Chondrocyte (in vitro differentiated cells): Measurements from ENCODE around the gene ILF2. TPM values are rescaled to one million over a fixed set of nuclear protein-coding genes. Genes with fewer than 3 reads are reported as not detected.

Source experiments
- DNase-seq: peaks from one replicate; pipeline ENCODE4 v3.0.0; 2021; ENCODE audit warnings: mixed read lengths, low spot score
- H3K27ac Mint-ChIP-seq: one replicate; pipeline ENCODE4 v1.8.0; 2021; ENCODE audit warnings: mild to moderate bottlenecking, moderate library complexity, mixed read lengths; ENCODE audit not compliant: unreplicated experiment
- H3K27me3 Mint-ChIP-seq: 2 replicates; pipeline ENCODE4 v1.8.0; 2021; ENCODE audit warnings: low read depth, mixed read lengths
- H3K36me3 Mint-ChIP-seq: 2 replicates; pipeline ENCODE4 v1.8.0; 2021; ENCODE audit warnings: low read depth, mixed read lengths
- H3K4me1 Mint-ChIP-seq: 2 replicates; pipeline ENCODE4 v1.8.0; 2021; ENCODE audit warnings: low read depth, mild to moderate bottlenecking, mixed read lengths
- H3K4me3 Mint-ChIP-seq: one replicate; pipeline ENCODE4 v1.8.0; 2021; ENCODE audit warnings: mild to moderate bottlenecking, moderate library complexity, mixed read lengths; ENCODE audit not compliant: unreplicated experiment
- H3K9me3 Mint-ChIP-seq: 2 replicates; pipeline ENCODE4 v1.8.0; 2021; ENCODE audit warnings: low read depth, mixed read lengths
- total RNA-seq: library from RNA; stranded (reverse); gene quantifications from 3 replicates; pipeline ENCODE4 v1.2.1, GENCODE V29; 2021
- TF ChIP-seq, protein P1 (sequence below): fragments of 200-600 bp; sonication (generic); IDR thresholded peaks from 2 replicates; pipeline ENCODE4 v1.5.0; 2021; ENCODE audit warnings: antibody characterized with exemption, mild to moderate bottlenecking, moderate library complexity

ILF2 gene
- total RNA-seq, 1 donor from 2014 or later: 122 TPM

DNA sequence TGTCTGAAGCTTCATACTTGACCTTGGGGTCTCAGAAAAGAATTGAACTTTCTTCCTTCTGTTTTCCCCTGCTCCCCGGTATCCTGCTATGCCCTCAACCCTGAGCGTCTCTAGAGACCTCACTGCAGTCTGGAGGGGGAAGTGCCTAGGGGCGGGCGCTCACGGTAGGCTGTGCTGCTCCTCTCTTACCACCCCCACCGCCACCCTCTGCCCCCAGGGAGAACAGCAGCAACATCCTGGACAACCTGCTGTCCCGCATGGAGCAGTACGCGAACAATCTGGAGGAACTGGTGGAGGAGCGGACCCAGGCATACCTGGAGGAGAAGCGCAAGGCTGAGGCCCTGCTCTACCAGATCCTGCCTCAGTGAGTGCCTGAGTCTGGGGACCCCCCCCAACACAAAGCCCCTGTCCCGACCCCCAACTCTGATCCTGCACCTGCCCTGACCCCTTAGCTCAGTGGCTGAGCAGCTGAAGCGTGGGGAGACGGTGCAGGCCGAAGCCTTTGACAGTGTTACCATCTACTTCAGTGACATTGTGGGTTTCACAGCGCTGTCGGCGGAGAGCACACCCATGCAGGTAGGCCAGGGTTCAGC lies 18.0 kb upstream of the ILF2 start:
- TF ChIP-seq, protein P1, sequence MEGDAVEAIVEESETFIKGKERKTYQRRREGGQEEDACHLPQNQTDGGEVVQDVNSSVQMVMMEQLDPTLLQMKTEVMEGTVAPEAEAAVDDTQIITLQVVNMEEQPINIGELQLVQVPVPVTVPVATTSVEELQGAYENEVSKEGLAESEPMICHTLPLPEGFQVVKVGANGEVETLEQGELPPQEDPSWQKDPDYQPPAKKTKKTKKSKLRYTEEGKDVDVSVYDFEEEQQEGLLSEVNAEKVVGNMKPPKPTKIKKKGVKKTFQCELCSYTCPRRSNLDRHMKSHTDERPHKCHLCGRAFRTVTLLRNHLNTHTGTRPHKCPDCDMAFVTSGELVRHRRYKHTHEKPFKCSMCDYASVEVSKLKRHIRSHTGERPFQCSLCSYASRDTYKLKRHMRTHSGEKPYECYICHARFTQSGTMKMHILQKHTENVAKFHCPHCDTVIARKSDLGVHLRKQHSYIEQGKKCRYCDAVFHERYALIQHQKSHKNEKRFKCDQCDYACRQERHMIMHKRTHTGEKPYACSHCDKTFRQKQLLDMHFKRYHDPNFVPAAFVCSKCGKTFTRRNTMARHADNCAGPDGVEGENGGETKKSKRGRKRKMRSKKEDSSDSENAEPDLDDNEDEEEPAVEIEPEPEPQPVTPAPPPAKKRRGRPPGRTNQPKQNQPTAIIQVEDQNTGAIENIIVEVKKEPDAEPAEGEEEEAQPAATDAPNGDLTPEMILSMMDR: no peak
- Mint-ChIP-seq H3K4me3 (no peak overlapping the region), H3K36me3 (no peaks in the 10 kb centered on the region), H3K4me1 (no peaks in the 10 kb centered on the region), H3K27me3 (peaks cover 12% of the 10 kb centered on the region), H3K27ac (no peak overlapping the region), H3K9me3 (no peaks in the 10 kb centered on the region)
- no peak for DNase-seq

DNA sequence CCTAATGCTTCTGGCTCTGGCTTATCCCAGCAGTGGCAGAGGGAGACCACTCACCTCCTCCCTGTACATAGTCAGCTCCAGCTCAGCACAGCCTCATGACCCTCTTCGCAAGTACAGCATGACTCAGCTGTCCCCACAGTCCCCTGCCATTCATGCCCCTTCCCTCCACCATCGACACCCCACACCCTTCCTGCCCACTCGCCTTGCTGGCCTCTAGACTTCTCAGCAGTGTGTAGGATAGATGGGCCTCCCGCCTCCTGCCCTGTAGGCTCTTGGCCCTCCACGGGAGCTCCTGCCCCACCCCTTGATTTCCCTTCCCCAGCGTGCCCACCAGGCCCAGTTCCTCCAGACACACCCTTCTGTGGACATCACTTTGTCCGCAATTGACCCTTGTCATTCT lies 17.5 kb upstream of the ILF2 start:
- Mint-ChIP-seq H3K27me3 (peaks cover 15% of the 10 kb centered on the region), H3K4me1 (no peaks in the 10 kb centered on the region), H3K4me3 (no peak overlapping the region), H3K36me3 (no peaks in the 10 kb centered on the region), H3K27ac (no peak overlapping the region), H3K9me3 (no peaks in the 10 kb centered on the region)
- TF ChIP-seq, protein P1: no peak
- DNase-seq: no peak

DNA sequence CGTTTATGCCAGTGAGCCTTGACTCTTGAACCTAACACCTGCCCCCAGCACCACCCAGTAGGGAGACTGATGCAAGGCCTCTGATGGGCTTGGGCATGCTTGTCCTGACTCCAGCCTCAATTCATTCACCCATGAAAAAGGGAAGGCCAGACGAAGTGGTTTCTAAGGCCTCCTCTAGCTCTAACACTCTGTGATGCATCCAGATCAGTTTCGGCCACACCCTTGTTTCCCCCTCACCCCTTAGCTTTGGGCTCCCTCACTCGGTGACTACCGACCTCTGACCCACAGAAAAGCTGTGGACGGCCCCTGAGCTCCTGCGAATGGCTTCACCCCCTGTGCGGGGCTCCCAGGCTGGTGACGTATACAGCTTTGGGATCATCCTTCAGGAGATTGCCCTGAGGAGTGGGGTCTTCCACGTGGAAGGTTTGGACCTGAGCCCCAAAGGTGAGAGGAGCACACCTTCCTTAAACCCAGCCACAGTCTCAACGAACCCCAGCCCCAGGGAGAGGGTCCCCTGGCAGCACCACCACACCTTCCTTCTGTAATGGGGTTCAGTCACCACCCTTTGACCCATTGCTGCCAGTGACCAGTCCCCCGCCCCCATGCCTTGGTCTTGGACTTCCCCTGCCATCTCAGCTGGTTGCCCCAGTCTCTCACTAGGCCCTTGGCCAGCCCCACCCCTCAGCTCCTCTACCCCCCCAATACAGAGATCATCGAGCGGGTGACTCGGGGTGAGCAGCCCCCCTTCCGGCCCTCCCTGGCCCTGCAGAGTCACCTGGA lies 16.7 kb upstream of the ILF2 start:
- H3K4me3 Mint-ChIP-seq: no peak overlapping the region
- no peaks in the 10 kb centered on the region for H3K4me1 Mint-ChIP-seq
- TF ChIP-seq, protein P1: no peak
- H3K36me3 Mint-ChIP-seq: no peaks in the 10 kb centered on the region
- peaks cover 15% of the 10 kb centered on the region for H3K27me3 Mint-ChIP-seq
- DNase-seq: no peak
- H3K27ac Mint-ChIP-seq: no peak overlapping the region
- H3K9me3 Mint-ChIP-seq: no peaks in the 10 kb centered on the region

DNA sequence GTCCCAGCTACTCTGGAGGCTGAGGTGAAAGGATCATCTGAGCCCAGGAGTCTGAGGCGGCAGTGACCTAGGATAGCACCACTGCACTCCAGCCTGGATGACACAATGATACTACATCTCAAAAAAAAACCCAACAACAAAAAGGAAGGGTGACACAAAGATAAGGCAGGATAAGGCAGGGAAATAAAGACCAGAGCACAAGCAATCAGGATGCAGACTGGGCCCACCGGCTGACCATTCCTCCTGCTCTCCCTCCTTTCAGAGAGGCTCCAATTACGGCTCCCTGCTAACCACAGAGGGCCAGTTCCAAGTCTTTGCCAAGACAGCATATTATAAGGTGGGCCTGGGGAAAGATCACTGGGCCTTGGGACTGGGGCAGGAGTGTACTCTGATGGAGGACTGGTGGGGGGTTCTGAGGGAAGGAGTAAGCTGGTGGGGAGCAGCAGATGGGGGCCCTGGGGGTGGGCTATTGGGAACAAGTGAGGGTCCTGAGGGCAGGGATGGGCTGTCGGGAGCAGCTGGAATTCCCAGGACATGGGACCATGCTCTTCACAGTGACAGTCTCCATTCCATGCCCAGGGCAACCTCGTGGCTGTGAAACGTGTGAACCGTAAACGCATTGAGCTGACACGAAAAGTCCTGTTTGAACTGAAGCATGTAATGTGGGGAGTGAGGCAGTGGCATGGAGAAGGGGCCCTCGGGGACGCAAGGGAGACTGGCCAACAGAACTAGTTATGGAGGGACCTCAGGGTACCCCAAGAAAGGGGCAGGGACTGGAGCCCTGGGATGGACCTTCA lies 14.9 kb upstream of the ILF2 start:
- H3K9me3 Mint-ChIP-seq: no peaks in the 10 kb centered on the region
- peaks cover 27% of the 10 kb centered on the region for H3K27me3 Mint-ChIP-seq
- H3K4me1 Mint-ChIP-seq: no peaks in the 10 kb centered on the region
- H3K36me3 Mint-ChIP-seq: no peaks in the 10 kb centered on the region
- TF ChIP-seq, protein P1: no peak
- no peak overlapping the region for H3K27ac Mint-ChIP-seq
- no peak overlapping the region for H3K4me3 Mint-ChIP-seq
- no peak for DNase-seq

DNA sequence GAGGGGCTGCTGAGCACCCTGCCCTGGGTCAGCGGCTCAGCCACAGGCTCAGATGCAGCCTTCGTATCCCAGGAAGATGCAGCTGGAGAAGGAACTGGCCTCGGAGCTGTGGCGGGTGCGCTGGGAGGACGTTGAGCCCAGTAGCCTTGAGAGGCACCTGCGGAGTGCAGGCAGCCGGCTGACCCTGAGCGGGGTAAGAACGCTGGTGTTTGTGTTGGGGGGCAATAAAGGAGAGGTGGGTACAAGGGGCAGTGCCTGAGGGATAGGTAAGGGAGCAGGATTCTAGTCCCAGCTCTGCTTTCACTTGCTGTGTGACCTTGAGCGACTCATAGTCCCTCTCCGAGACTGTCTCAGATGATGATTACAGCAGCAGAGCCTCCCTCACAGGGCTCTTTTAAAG lies 14.1 kb upstream of the ILF2 start:
- TF ChIP-seq, protein P1: no peak
- H3K36me3 Mint-ChIP-seq: no peaks in the 10 kb centered on the region

More for the DNA sequence above, 14.1 kb upstream of the ILF2 start:
- DNase-seq: no peak
- peaks cover 34% of the 10 kb centered on the region for H3K27me3 Mint-ChIP-seq
- peaks cover under 1% of the 10 kb centered on the region for H3K4me1 Mint-ChIP-seq
- no peak overlapping the region for H3K4me3 Mint-ChIP-seq
- H3K9me3 Mint-ChIP-seq: no peaks in the 10 kb centered on the region
- no peak overlapping the region for H3K27ac Mint-ChIP-seq
